ENCODE results near the gene COLEC11. TPM values are rescaled to one million over a fixed set of nuclear protein-coding genes. Genes with fewer than 3 reads are reported as not detected.

Gene COLEC11
- total and polyA plus RNA-seq, 9 of the 15 experiments (the other 6 are each of a cell fraction or from before 2014, with no cell fraction given) = 0.32 to 4.3 (median 1.8) TPM

DNA sequence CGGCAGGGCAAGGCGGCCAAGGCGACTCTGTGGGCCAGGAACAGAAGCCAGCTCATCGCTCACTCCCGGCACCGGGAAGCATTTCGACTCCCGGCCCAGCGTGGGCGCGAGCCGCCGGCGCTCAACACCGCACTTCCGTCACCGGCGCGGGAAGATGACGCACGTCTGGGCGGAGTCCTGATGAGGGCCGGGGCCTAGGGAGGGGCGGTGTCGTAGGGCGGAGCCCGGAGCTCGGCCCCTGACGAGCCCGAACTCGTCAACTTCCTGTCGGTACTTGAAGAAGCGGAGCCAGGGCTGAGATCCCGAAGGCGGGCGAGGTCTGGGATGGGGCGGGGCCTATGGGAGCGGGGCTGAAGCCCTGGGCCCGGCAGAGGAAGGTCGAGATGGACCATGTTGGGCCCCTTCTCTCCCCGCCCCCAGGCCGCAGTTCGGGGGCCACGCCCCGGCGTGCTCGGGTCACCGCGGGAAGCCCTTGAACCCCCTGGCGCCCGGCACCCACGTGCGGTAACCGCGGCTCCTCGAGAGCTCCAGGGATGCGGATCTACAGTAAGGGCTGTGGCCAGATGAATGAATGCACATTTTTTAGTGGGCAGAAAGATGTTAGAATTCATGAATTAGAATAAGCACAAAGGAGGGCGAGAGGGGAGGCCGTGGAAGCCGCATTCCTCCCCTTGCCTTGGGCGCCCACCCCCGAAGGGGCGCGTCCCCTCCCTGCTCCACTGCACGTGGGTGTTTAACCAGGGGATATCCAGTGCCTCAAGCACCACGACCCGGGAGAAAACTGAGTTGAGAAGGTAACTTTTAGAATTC lies 36.5 kb upstream of the COLEC11 start, which contains the start of gene RNASEH1 (continued):
- TF ChIP-seq SMARCE1 (IDR thresholded peaks at IDR 0.05) (no peak), SETDB1 (IDR thresholded peaks at IDR 0.05; ENCODE audit: low read length) (no peak), ZNF668 (CRISPR knock-in tag; IDR thresholded peaks at IDR 0.05) (no peak), SMARCA4 (IDR thresholded peaks at IDR 0.05) (no peak), HMG20B (CRISPR knock-in tag; IDR thresholded peaks at IDR 0.05) (no peak), MCM7 (IDR thresholded peaks at IDR 0.05) (no peak), ZNF589 (CRISPR knock-in tag; IDR thresholded peaks at IDR 0.05; ENCODE audit: low read depth) (peak; percentile 47; the same call in 1 of the 2 replicates), ETS1 (conservative IDR thresholded peaks at IDR 0.05; ENCODE audit: control insufficient read depth, low read depth, low read length) (peak; percentile 82; the same call in 1 of the 2 replicates), ZBTB49 (CRISPR knock-in tag; IDR thresholded peaks at IDR 0.05; ENCODE audit: borderline replicate concordance) (no peak), ZFX (CRISPR knock-in tag; IDR thresholded peaks at IDR 0.05) (peak; percentile 96), ZSCAN32 (CRISPR knock-in tag; IDR thresholded peaks at IDR 0.05) (no peak), CBX8 (IDR thresholded peaks at IDR 0.05; ENCODE audit: borderline replicate concordance, extremely low read depth, low read depth, low read length, poor library complexity, severe bottlenecking) (no peak), POLR2G (IDR thresholded peaks at IDR 0.05; ENCODE audit: low read depth, low read length) (peak; percentile 98), POLR2A (conservative IDR thresholded peaks at IDR 0.05) (peak; percentile 95), IRF2 (CRISPR knock-in tag; IDR thresholded peaks at IDR 0.05) (no peak), ATF1 (CRISPR knock-in tag; IDR thresholded peaks at IDR 0.05) (peak; percentile 92), ATF1 (tag; IDR thresholded peaks at IDR 0.05) (peak; percentile 99), CREB3L1 (IDR thresholded peaks at IDR 0.05; ENCODE audit: borderline replicate concordance, low read depth) (0 out of 2 replicates have a peak, but pooled peaks have one; percentile 2), PRMT5 (CRISPR knock-in tag; IDR thresholded peaks at IDR 0.05) (no peak)
- TF ChIP-seq, protein P1, sequence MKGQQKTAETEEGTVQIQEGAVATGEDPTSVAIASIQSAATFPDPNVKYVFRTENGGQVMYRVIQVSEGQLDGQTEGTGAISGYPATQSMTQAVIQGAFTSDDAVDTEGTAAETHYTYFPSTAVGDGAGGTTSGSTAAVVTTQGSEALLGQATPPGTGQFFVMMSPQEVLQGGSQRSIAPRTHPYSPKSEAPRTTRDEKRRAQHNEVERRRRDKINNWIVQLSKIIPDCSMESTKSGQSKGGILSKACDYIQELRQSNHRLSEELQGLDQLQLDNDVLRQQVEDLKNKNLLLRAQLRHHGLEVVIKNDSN (CRISPR knock-in tag; IDR thresholded peaks at IDR 0.05) = peak; percentile 63
- TF ChIP-seq, protein P2, sequence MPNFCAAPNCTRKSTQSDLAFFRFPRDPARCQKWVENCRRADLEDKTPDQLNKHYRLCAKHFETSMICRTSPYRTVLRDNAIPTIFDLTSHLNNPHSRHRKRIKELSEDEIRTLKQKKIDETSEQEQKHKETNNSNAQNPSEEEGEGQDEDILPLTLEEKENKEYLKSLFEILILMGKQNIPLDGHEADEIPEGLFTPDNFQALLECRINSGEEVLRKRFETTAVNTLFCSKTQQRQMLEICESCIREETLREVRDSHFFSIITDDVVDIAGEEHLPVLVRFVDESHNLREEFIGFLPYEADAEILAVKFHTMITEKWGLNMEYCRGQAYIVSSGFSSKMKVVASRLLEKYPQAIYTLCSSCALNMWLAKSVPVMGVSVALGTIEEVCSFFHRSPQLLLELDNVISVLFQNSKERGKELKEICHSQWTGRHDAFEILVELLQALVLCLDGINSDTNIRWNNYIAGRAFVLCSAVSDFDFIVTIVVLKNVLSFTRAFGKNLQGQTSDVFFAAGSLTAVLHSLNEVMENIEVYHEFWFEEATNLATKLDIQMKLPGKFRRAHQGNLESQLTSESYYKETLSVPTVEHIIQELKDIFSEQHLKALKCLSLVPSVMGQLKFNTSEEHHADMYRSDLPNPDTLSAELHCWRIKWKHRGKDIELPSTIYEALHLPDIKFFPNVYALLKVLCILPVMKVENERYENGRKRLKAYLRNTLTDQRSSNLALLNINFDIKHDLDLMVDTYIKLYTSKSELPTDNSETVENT (CRISPR knock-in tag; IDR thresholded peaks at IDR 0.05) = peak; percentile 92
